ENCODE data around the gene ABTB1.

ABTB1 gene

DNA sequence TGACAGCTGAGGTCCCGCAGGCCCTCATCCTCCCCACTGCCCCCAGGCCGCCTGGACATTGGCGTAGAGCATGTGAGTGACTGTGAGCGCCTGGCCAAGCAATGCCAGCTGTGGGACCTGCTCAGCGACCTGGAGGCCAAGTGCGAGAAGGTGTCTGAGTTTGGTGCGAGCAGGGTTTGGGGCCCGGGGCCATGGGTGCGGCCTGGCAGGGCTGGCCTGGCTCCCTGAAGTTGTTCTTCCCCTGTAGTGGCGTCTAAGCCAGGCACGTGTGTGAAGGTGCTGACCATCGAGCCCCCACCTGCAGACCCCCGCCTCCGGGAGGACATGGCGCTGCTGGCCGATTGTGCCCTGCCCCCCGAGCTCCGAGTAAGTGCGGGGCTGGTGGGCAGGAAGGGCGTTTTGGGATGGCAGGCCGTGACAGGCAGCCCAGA lies 4.2 kb downstream of the ABTB1 start:
- DNase-seq (ENCODE audit: low read depth in 1 of 2, low spot score in 1 of 2), result no peak
- TF ChIP-seq GABPA (IDR thresholded peaks at IDR 0.05; ENCODE audit: low read depth) (no peak), POLR2AphosphoS5 (IDR thresholded peaks at IDR 0.05; ENCODE audit: low read depth) (no peak), SPI1 (IDR thresholded peaks at IDR 0.05; ENCODE audit: borderline replicate concordance, low read depth) (no peak)
- TF ChIP-seq, protein P1, sequence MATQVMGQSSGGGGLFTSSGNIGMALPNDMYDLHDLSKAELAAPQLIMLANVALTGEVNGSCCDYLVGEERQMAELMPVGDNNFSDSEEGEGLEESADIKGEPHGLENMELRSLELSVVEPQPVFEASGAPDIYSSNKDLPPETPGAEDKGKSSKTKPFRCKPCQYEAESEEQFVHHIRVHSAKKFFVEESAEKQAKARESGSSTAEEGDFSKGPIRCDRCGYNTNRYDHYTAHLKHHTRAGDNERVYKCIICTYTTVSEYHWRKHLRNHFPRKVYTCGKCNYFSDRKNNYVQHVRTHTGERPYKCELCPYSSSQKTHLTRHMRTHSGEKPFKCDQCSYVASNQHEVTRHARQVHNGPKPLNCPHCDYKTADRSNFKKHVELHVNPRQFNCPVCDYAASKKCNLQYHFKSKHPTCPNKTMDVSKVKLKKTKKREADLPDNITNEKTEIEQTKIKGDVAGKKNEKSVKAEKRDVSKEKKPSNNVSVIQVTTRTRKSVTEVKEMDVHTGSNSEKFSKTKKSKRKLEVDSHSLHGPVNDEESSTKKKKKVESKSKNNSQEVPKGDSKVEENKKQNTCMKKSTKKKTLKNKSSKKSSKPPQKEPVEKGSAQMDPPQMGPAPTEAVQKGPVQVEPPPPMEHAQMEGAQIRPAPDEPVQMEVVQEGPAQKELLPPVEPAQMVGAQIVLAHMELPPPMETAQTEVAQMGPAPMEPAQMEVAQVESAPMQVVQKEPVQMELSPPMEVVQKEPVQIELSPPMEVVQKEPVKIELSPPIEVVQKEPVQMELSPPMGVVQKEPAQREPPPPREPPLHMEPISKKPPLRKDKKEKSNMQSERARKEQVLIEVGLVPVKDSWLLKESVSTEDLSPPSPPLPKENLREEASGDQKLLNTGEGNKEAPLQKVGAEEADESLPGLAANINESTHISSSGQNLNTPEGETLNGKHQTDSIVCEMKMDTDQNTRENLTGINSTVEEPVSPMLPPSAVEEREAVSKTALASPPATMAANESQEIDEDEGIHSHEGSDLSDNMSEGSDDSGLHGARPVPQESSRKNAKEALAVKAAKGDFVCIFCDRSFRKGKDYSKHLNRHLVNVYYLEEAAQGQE (IDR thresholded peaks at IDR 0.05; ENCODE audit: insufficient replicate concordance, low read depth), result no peak
- TF ChIP-seq, protein P2, sequence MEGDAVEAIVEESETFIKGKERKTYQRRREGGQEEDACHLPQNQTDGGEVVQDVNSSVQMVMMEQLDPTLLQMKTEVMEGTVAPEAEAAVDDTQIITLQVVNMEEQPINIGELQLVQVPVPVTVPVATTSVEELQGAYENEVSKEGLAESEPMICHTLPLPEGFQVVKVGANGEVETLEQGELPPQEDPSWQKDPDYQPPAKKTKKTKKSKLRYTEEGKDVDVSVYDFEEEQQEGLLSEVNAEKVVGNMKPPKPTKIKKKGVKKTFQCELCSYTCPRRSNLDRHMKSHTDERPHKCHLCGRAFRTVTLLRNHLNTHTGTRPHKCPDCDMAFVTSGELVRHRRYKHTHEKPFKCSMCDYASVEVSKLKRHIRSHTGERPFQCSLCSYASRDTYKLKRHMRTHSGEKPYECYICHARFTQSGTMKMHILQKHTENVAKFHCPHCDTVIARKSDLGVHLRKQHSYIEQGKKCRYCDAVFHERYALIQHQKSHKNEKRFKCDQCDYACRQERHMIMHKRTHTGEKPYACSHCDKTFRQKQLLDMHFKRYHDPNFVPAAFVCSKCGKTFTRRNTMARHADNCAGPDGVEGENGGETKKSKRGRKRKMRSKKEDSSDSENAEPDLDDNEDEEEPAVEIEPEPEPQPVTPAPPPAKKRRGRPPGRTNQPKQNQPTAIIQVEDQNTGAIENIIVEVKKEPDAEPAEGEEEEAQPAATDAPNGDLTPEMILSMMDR (IDR thresholded peaks at IDR 0.05; ENCODE audit: insufficient read depth, low read length), result no peak
- H3K4me3 ChIP-seq (replicated peaks; ENCODE audit: insufficient read depth, low read length), result no peak overlapping the region
- H3K27me3 ChIP-seq (ENCODE audit: insufficient read depth, poor library complexity, severe bottlenecking), result no peaks in the 10 kb centered on the region
- H3K27ac ChIP-seq (replicated peaks), result no peak overlapping the region

DNA sequence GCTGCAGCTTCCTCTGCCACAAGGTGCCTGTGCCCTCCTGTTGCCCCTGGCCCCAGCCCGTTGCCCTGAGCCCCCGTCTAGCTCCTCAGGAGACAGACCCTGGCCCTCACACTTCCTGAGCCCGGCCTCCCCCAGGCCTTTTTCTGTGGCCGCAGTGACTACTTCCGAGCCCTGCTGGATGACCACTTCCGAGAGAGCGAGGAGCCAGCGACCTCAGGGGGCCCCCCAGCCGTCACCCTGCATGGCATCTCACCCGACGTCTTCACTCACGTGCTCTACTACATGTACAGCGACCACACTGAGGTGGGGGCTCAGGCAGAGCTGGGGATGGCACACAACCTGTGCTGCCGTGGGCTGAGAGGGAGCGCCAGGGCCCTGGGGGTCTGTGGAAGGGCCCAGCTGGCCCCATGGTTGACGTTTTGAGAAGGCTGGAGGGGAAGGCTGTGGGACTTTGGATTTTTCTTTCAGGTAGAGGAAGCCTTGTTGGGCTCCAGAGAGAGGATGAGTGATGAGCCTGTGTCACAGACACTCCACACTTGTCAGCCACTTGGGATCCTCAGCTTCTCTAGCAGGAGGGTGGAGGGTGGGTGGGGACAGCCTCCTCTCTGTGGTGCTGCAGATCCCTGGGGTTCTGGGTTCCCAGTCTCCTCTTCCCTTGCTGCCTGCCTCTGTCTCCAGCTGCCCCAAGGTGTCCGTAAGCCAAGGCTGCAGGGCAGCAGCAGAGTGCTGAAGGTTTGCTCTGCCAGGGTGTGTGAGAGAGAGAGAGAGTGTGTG lies 5.0 kb downstream of the ABTB1 start:
- DNase-seq (ENCODE audit: low read depth in 1 of 2, low spot score in 1 of 2), result no peak
- TF ChIP-seq, protein P1 (IDR thresholded peaks at IDR 0.05; ENCODE audit: insufficient replicate concordance, low read depth), result no peak
- TF ChIP-seq GABPA (IDR thresholded peaks at IDR 0.05; ENCODE audit: low read depth), result no peak
- TF ChIP-seq, protein P2 (IDR thresholded peaks at IDR 0.05; ENCODE audit: insufficient read depth, low read length), result no peak
- Histone ChIP-seq H3K4me3 (replicated peaks; ENCODE audit: insufficient read depth, low read length) (no peak overlapping the region), H3K27ac (replicated peaks) (peak overlapping the region; percentile 53), H3K27me3 (ENCODE audit: insufficient read depth, poor library complexity, severe bottlenecking) (no peaks in the 10 kb centered on the region)

DNA sequence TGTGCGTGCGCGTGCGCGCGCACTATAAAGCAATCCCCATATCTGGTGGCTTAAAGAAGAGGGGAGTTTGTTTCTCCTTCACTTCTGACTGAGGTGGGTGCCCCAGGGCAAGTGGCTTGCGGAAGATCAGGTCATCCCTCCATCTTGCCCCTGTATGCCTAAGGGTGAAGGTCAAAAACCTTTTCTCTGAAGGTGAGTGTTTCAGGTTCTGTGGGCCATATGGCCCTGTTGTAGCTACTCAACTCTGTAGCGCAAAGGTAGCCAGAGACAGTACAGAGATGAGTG lies 5.5 kb downstream of the ABTB1 start:
- Histone ChIP-seq H3K27me3 (ENCODE audit: insufficient read depth, poor library complexity, severe bottlenecking) (no peaks in the 10 kb centered on the region), H3K27ac (replicated peaks) (peak overlapping the region; percentile 53), H3K4me3 (replicated peaks; ENCODE audit: insufficient read depth, low read length) (no peak overlapping the region)
- no peak for DNase-seq (ENCODE audit: low read depth in 1 of 2, low spot score in 1 of 2)
- TF ChIP-seq, protein P2 (IDR thresholded peaks at IDR 0.05; ENCODE audit: insufficient read depth, low read length), result no peak
- TF ChIP-seq SPI1 (IDR thresholded peaks at IDR 0.05; ENCODE audit: borderline replicate concordance, low read depth), result no peak
- TF ChIP-seq, protein P1 (IDR thresholded peaks at IDR 0.05; ENCODE audit: insufficient replicate concordance, low read depth), result no peak
- TF ChIP-seq GABPA (IDR thresholded peaks at IDR 0.05; ENCODE audit: low read depth), result no peak
- no peak for TF ChIP-seq POLR2AphosphoS5 (IDR thresholded peaks at IDR 0.05; ENCODE audit: low read depth)
